Astrocyte (in vitro differentiated cells and primary cell): ENCODE measurements around the gene MARK1. TPM values are rescaled to one million over a fixed set of nuclear protein-coding genes. Genes with fewer than 3 reads are reported as not detected.

Experiments used
- DNase-seq: peaks from one replicate; pipeline ENCODE4 v3.0.0-alpha.2; 2010; ENCODE audit warnings: low read depth
- FAIRE-seq: peaks from 2 replicates; lab custom pipeline; 2011; peaks lifted over from hg19 to GRCh38; lab: Jason Lieb, UNC
- H2AFZ ChIP-seq: 2 replicates; pipeline ENCODE4 v1.6.0; 2012; ENCODE audit warnings: low read depth, low read length, inconsistent platforms
- H3K27ac ChIP-seq: 2 replicates; pipeline ENCODE4 v1.5.1; 2011; ENCODE audit warnings: low read depth, low read length, inconsistent platforms
- H3K27me3 ChIP-seq: 2 replicates; pipeline ENCODE4 v1.6.0; 2011; ENCODE audit warnings: low read length, inconsistent platforms; ENCODE audit not compliant: insufficient read depth
- H3K36me3 ChIP-seq: 2 replicates; pipeline ENCODE4 v1.5.1; 2011; ENCODE audit warnings: low read length, inconsistent platforms; ENCODE audit not compliant: insufficient read depth
- H3K4me1 ChIP-seq: 2 replicates; pipeline ENCODE4 v1.5.1; 2011; ENCODE audit warnings: low read length, inconsistent platforms; ENCODE audit not compliant: insufficient read depth
- H3K4me2 ChIP-seq: 2 replicates; pipeline ENCODE4 v1.6.0; 2012; ENCODE audit warnings: low read length, inconsistent platforms
- H3K4me3 ChIP-seq: 2 replicates; pipeline ENCODE4 v1.5.1; 2011; ENCODE audit warnings: low read depth, mild to moderate bottlenecking, low read length, inconsistent platforms; ENCODE audit not compliant: insufficient read depth
- H3K79me2 ChIP-seq: 2 replicates; pipeline ENCODE4 v1.6.0; 2012; ENCODE audit warnings: mild to moderate bottlenecking, low read length, inconsistent platforms; ENCODE audit not compliant: insufficient read depth
- H3K9ac ChIP-seq: 2 replicates; pipeline ENCODE4 v1.6.0; 2012; ENCODE audit warnings: mild to moderate bottlenecking, low read length, inconsistent platforms
- H3K9me3 ChIP-seq: 2 replicates; pipeline ENCODE4 v1.5.1; 2012; ENCODE audit warnings: low read depth, mild to moderate bottlenecking, low read length, inconsistent platforms; ENCODE audit not compliant: insufficient read depth
- H4K20me1 ChIP-seq: 2 replicates; pipeline ENCODE4 v1.6.0; 2012; ENCODE audit warnings: low read length, inconsistent platforms; ENCODE audit not compliant: insufficient read depth
- H3K27ac Mint-ChIP-seq: one replicate; pipeline ENCODE4 v1.8.0; 2021; ENCODE audit warnings: mild to moderate bottlenecking, mixed read lengths; ENCODE audit not compliant: unreplicated experiment
- H3K27me3 Mint-ChIP-seq: one replicate; pipeline ENCODE4 v1.8.0; 2021; ENCODE audit warnings: low read depth, mixed read lengths; ENCODE audit not compliant: unreplicated experiment
- H3K36me3 Mint-ChIP-seq: one replicate; pipeline ENCODE4 v1.8.0; 2021; ENCODE audit warnings: low read depth, mixed read lengths; ENCODE audit not compliant: unreplicated experiment
- H3K4me1 Mint-ChIP-seq: one replicate; pipeline ENCODE4 v1.8.0; 2021; ENCODE audit warnings: low read depth, mixed read lengths; ENCODE audit not compliant: unreplicated experiment
- H3K4me3 Mint-ChIP-seq: one replicate; pipeline ENCODE4 v1.8.0; 2021; ENCODE audit warnings: mild to moderate bottlenecking, moderate library complexity, mixed read lengths; ENCODE audit not compliant: unreplicated experiment
- H3K9me3 Mint-ChIP-seq: one replicate; pipeline ENCODE4 v1.8.0; 2021; ENCODE audit warnings: mild to moderate bottlenecking, mixed read lengths; ENCODE audit not compliant: unreplicated experiment
- EZH2 ChIP-seq: IDR thresholded peaks from 2 replicates; pipeline ENCODE4 v1.6.1; 2012; ENCODE audit warnings: mild to moderate bottlenecking, low read length, inconsistent platforms; ENCODE audit not compliant: insufficient read depth
- total RNA-seq: library from RNA; stranded (reverse); gene quantifications from 2 replicates; pipeline ENCODE4 v1.2.1, GENCODE V29; 2021
- TF ChIP-seq, protein P1 (sequence below): IDR thresholded peaks from 2 replicates; pipeline ENCODE4 v1.5.1; 2011; ENCODE audit warnings: low read depth, mild to moderate bottlenecking, inconsistent platforms, low read length, moderate library complexity; ENCODE audit not compliant: insufficient read depth

MARK1 gene
- total RNA-seq, 1 donor from 2014 or later: 10.8 TPM

DNA sequence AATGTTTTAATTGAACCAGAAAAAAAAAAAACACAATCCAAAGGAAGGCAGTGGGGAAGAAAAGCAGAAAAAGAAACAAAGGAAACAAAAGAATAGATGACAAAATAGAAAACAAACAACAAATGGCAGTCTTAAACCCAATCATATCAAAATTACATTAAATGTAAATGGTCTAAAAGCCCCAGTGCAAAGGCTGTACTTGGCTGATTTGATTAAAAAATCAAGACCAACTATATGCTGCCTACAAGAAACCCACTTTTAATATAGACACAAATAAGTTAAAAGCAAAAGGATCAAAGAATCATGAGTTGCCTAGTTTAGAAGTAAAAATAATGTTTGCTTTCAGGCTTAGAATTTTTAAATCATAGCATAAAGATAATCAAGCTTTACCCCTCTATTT, 142.4 kb downstream of the MARK1 start:
- Histone ChIP-seq H3K79me2 (no peaks in the 10 kb centered on the region), H2AFZ (no peak overlapping the region), H4K20me1 (no peaks in the 10 kb centered on the region), H3K4me3 (no peak overlapping the region), H3K27me3 (no peaks in the 10 kb centered on the region), H3K9me3 (no peaks in the 10 kb centered on the region), H3K4me2 (no peak overlapping the region), H3K27ac (no peak overlapping the region), H3K36me3 (no peaks in the 10 kb centered on the region), H3K9ac (no peak overlapping the region), H3K4me1 (no peaks in the 10 kb centered on the region)
- no peak overlapping the region for H3K4me3 Mint-ChIP-seq
- DNase-seq (no peak), FAIRE-seq (no peak)
- no peaks in the 10 kb centered on the region for H3K4me1 Mint-ChIP-seq
- peaks cover 2% of the 10 kb centered on the region for H3K9me3 Mint-ChIP-seq
- TF ChIP-seq, protein P1, sequence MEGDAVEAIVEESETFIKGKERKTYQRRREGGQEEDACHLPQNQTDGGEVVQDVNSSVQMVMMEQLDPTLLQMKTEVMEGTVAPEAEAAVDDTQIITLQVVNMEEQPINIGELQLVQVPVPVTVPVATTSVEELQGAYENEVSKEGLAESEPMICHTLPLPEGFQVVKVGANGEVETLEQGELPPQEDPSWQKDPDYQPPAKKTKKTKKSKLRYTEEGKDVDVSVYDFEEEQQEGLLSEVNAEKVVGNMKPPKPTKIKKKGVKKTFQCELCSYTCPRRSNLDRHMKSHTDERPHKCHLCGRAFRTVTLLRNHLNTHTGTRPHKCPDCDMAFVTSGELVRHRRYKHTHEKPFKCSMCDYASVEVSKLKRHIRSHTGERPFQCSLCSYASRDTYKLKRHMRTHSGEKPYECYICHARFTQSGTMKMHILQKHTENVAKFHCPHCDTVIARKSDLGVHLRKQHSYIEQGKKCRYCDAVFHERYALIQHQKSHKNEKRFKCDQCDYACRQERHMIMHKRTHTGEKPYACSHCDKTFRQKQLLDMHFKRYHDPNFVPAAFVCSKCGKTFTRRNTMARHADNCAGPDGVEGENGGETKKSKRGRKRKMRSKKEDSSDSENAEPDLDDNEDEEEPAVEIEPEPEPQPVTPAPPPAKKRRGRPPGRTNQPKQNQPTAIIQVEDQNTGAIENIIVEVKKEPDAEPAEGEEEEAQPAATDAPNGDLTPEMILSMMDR: no peak
- no peak for TF ChIP-seq EZH2
- no peak overlapping the region for H3K27ac Mint-ChIP-seq
- no peaks in the 10 kb centered on the region for H3K36me3 Mint-ChIP-seq
- no peaks in the 10 kb centered on the region for H3K27me3 Mint-ChIP-seq

DNA sequence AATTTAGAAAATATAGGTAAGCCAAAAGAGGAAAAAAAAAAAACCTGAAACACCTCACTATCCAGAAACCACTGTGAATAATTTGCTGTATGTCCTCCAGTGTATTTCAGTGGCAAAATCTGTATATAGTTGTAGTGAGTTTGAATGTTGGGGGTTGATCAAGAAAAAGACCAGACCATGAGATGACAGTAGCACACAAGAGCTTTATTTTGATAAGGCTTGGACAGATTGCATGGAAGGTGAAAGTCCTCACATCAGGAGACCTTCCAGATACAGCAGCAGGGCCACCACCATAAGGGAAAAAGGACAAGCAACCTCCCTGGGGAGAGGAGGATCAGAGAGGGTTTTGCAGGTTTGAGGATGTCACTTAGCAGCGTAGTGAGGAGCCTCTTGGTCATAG, 146.0 kb downstream of the MARK1 start:
- H3K27ac Mint-ChIP-seq: no peak overlapping the region
- Histone ChIP-seq H3K9ac (no peak overlapping the region), H3K27ac (no peak overlapping the region), H3K79me2 (no peaks in the 10 kb centered on the region), H3K9me3 (no peaks in the 10 kb centered on the region), H3K4me1 (no peaks in the 10 kb centered on the region), H2AFZ (no peak overlapping the region), H3K27me3 (no peaks in the 10 kb centered on the region), H3K4me2 (no peak overlapping the region), H3K36me3 (no peaks in the 10 kb centered on the region), H3K4me3 (no peak overlapping the region), H4K20me1 (no peaks in the 10 kb centered on the region)
- no peaks in the 10 kb centered on the region for H3K4me1 Mint-ChIP-seq
- no peak for DNase-seq
- no peak for FAIRE-seq
- peaks cover 2% of the 10 kb centered on the region for H3K9me3 Mint-ChIP-seq
- H3K36me3 Mint-ChIP-seq: no peaks in the 10 kb centered on the region
- H3K4me3 Mint-ChIP-seq: no peak overlapping the region
- TF ChIP-seq, protein P1: no peak
- no peak for TF ChIP-seq EZH2
- no peaks in the 10 kb centered on the region for H3K27me3 Mint-ChIP-seq

DNA sequence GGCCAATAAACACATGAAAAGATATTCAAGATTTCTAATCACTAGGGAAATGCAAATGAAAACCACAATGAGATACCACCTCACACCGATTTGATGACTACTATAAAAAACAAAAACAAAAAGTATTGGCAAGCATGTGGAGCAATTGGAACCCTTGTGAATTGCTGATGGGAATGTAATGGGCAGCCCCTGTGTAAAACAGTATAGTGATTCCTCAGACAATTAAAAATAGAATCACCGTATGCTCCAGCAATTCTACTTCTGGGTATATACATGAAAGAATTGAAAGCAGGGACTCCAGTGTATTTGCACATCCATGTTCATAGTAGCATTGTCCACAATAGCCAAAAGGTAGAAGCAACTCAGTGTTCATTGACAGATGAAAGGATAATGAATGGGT, 149.3 kb downstream of the MARK1 start:
- Mint-ChIP-seq H3K9me3 (no peaks in the 10 kb centered on the region), H3K27me3 (no peaks in the 10 kb centered on the region), H3K36me3 (no peaks in the 10 kb centered on the region), H3K4me1 (no peaks in the 10 kb centered on the region), H3K4me3 (no peak overlapping the region), H3K27ac (no peak overlapping the region)
- Histone ChIP-seq H3K36me3 (no peaks in the 10 kb centered on the region), H3K27me3 (no peaks in the 10 kb centered on the region), H3K4me3 (no peak overlapping the region), H4K20me1 (no peaks in the 10 kb centered on the region), H3K9me3 (no peaks in the 10 kb centered on the region), H3K4me1 (no peaks in the 10 kb centered on the region), H3K79me2 (no peaks in the 10 kb centered on the region), H3K27ac (no peak overlapping the region), H3K4me2 (no peak overlapping the region), H3K9ac (no peak overlapping the region), H2AFZ (no peak overlapping the region)
- TF ChIP-seq EZH2: no peak
- TF ChIP-seq, protein P1: no peak
- no peak for DNase-seq
- FAIRE-seq: no peak
